ENCODE data around the gene CACNA2D3.

- TF ChIP-seq POLR2A (IDR thresholded peaks at IDR 0.05; ENCODE audit: low read length) (no peak), GATA1 (IDR thresholded peaks at IDR 0.05; ENCODE audit: low read depth, low read length) (no peak)
These were observed 181.4 kb downstream of the CACNA2D3 start for GRCh38 chr3:54303517-54304375.
